NOMO-1 (cell line): ENCODE measurements around the gene DNAH8.

Experiments used
- DNase-seq, 2 experiments: peaks; one replicate each; lab custom pipeline; 2025; ENCODE audit not compliant: unreplicated experiment in 2 of 2; lab: John Stamatoyannopoulos, UW

Gene DNAH8

GRCh38 chr6:39047434-39048327 is 332.6 kb downstream of the DNAH8 start:
- no peak for DNase-seq

- no peak for DNase-seq
These were observed 333.6 kb downstream of the DNAH8 start, which contains the start of gene GLP1R for GRCh38 chr6:39048481-39049399. GLP1R (plus strand) TSS chr6:39048781; CDS start chr6:39048841, 60 bp downstream.

GRCh38 chr6:39049575-39050283 is 334.6 kb downstream of the DNAH8 start:
- no peak for DNase-seq

- no peak for DNase-seq
These were observed 335.5 kb downstream of the DNAH8 start for GRCh38 chr6:39050453-39051112.

GRCh38 chr6:39051399-39052122 is 336.4 kb downstream of the DNAH8 start:
- DNase-seq = no peak

- no peak for DNase-seq
These were observed 338.0 kb downstream of the DNAH8 start for GRCh38 chr6:39053016-39053624.

- no peak for DNase-seq
These were observed 338.9 kb downstream of the DNAH8 start for GRCh38 chr6:39053854-39054576.

- no peak for DNase-seq
These were observed 339.5 kb downstream of the DNAH8 start for GRCh38 chr6:39054577-39055142.

- DNase-seq = no peak
These were observed 340.6 kb downstream of the DNAH8 start for GRCh38 chr6:39055661-39056060.

- DNase-seq = no peak
These were observed 341.1 kb downstream of the DNAH8 start for GRCh38 chr6:39056191-39056590.

GRCh38 chr6:39056681-39057080 is 341.6 kb downstream of the DNAH8 start:
- DNase-seq = no peak

GRCh38 chr6:39057251-39058155 is 342.4 kb downstream of the DNAH8 start:
- DNase-seq = no peak

GRCh38 chr6:39058471-39059147 is 343.5 kb downstream of the DNAH8 start:
- DNase-seq = no peak

GRCh38 chr6:39059496-39060310 is 344.6 kb downstream of the DNAH8 start:
- no peak for DNase-seq

GRCh38 chr6:39060467-39061160 is 345.5 kb downstream of the DNAH8 start:
- no peak for DNase-seq
